Astrocyte (in vitro differentiated cells and primary cell): ENCODE data around the gene CGN. TPM values are rescaled to one million over a fixed set of nuclear protein-coding genes. Genes with fewer than 3 reads are reported as not detected.

Source experiments
- DNase-seq: peaks from one replicate; pipeline ENCODE4 v3.0.0-alpha.2; 2010; ENCODE audit warnings: low read depth
- FAIRE-seq: peaks from 2 replicates; lab custom pipeline; 2011; peaks lifted over from hg19 to GRCh38; lab: Jason Lieb, UNC
- H2AFZ ChIP-seq: 2 replicates; pipeline ENCODE4 v1.6.0; 2012; ENCODE audit warnings: low read depth, low read length, inconsistent platforms
- H3K27ac ChIP-seq: 2 replicates; pipeline ENCODE4 v1.5.1; 2011; ENCODE audit warnings: low read depth, low read length, inconsistent platforms
- H3K27me3 ChIP-seq: 2 replicates; pipeline ENCODE4 v1.6.0; 2011; ENCODE audit warnings: low read length, inconsistent platforms; ENCODE audit not compliant: insufficient read depth
- H3K36me3 ChIP-seq: 2 replicates; pipeline ENCODE4 v1.5.1; 2011; ENCODE audit warnings: low read length, inconsistent platforms; ENCODE audit not compliant: insufficient read depth
- H3K4me1 ChIP-seq: 2 replicates; pipeline ENCODE4 v1.5.1; 2011; ENCODE audit warnings: low read length, inconsistent platforms; ENCODE audit not compliant: insufficient read depth
- H3K4me2 ChIP-seq: 2 replicates; pipeline ENCODE4 v1.6.0; 2012; ENCODE audit warnings: low read length, inconsistent platforms
- H3K4me3 ChIP-seq: 2 replicates; pipeline ENCODE4 v1.5.1; 2011; ENCODE audit warnings: low read depth, mild to moderate bottlenecking, low read length, inconsistent platforms; ENCODE audit not compliant: insufficient read depth
- H3K79me2 ChIP-seq: 2 replicates; pipeline ENCODE4 v1.6.0; 2012; ENCODE audit warnings: mild to moderate bottlenecking, low read length, inconsistent platforms; ENCODE audit not compliant: insufficient read depth
- H3K9ac ChIP-seq: 2 replicates; pipeline ENCODE4 v1.6.0; 2012; ENCODE audit warnings: mild to moderate bottlenecking, low read length, inconsistent platforms
- H3K9me3 ChIP-seq: 2 replicates; pipeline ENCODE4 v1.5.1; 2012; ENCODE audit warnings: low read depth, mild to moderate bottlenecking, low read length, inconsistent platforms; ENCODE audit not compliant: insufficient read depth
- H4K20me1 ChIP-seq: 2 replicates; pipeline ENCODE4 v1.6.0; 2012; ENCODE audit warnings: low read length, inconsistent platforms; ENCODE audit not compliant: insufficient read depth
- H3K27ac Mint-ChIP-seq: one replicate; pipeline ENCODE4 v1.8.0; 2021; ENCODE audit warnings: mild to moderate bottlenecking, mixed read lengths; ENCODE audit not compliant: unreplicated experiment
- H3K27me3 Mint-ChIP-seq: one replicate; pipeline ENCODE4 v1.8.0; 2021; ENCODE audit warnings: low read depth, mixed read lengths; ENCODE audit not compliant: unreplicated experiment
- H3K36me3 Mint-ChIP-seq: one replicate; pipeline ENCODE4 v1.8.0; 2021; ENCODE audit warnings: low read depth, mixed read lengths; ENCODE audit not compliant: unreplicated experiment
- H3K4me1 Mint-ChIP-seq: one replicate; pipeline ENCODE4 v1.8.0; 2021; ENCODE audit warnings: low read depth, mixed read lengths; ENCODE audit not compliant: unreplicated experiment
- H3K4me3 Mint-ChIP-seq: one replicate; pipeline ENCODE4 v1.8.0; 2021; ENCODE audit warnings: mild to moderate bottlenecking, moderate library complexity, mixed read lengths; ENCODE audit not compliant: unreplicated experiment
- H3K9me3 Mint-ChIP-seq: one replicate; pipeline ENCODE4 v1.8.0; 2021; ENCODE audit warnings: mild to moderate bottlenecking, mixed read lengths; ENCODE audit not compliant: unreplicated experiment
- CTCF ChIP-seq: IDR thresholded peaks from 2 replicates; pipeline ENCODE4 v1.5.1; 2011; ENCODE audit warnings: low read depth, mild to moderate bottlenecking, inconsistent platforms, low read length, moderate library complexity; ENCODE audit not compliant: insufficient read depth
- EZH2 ChIP-seq: IDR thresholded peaks from 2 replicates; pipeline ENCODE4 v1.6.1; 2012; ENCODE audit warnings: mild to moderate bottlenecking, low read length, inconsistent platforms; ENCODE audit not compliant: insufficient read depth
- total RNA-seq: library from RNA; stranded (reverse); gene quantifications from 2 replicates; pipeline ENCODE4 v1.2.1, GENCODE V29; 2021

The CGN gene
- total RNA-seq, 1 donor from 2014 or later = 8.9 TPM

- H3K79me2 ChIP-seq = peaks cover 70% of the 10 kb centered on the region
- TF ChIP-seq EZH2 = no peak
- Mint-ChIP-seq H3K9me3 (no peaks in the 10 kb centered on the region), H3K27me3 (no peaks in the 10 kb centered on the region), H3K4me1 (peaks cover 66% of the 10 kb centered on the region), H3K4me3 (peak overlapping the region; percentile 80), H3K36me3 (peaks cover 26% of the 10 kb centered on the region), H3K27ac (peak overlapping the region; percentile 98)
- H3K4me2 ChIP-seq = no peak overlapping the region
- peaks cover 69% of the 10 kb centered on the region for H4K20me1 ChIP-seq
- H3K4me1 ChIP-seq = peaks cover 49% of the 10 kb centered on the region
- no peak overlapping the region for H2AFZ ChIP-seq
- H3K4me3 ChIP-seq = no peak overlapping the region
- no peaks in the 10 kb centered on the region for H3K27me3 ChIP-seq
- no peak overlapping the region for H3K9ac ChIP-seq
- no peak for FAIRE-seq
- no peaks in the 10 kb centered on the region for H3K9me3 ChIP-seq
- no peak overlapping the region for H3K27ac ChIP-seq
- H3K36me3 ChIP-seq = no peaks in the 10 kb centered on the region
- no peak for DNase-seq
Observed at GRCh38 chr1:151545542-151545941, 34.4 kb downstream of the CGN start.

- peaks cover 48% of the 10 kb centered on the region for H3K4me1 ChIP-seq
- Mint-ChIP-seq H3K4me3 (peak overlapping the region; percentile 72), H3K4me1 (peaks cover 70% of the 10 kb centered on the region), H3K9me3 (no peaks in the 10 kb centered on the region), H3K27ac (peak overlapping the region; percentile 98), H3K27me3 (no peaks in the 10 kb centered on the region), H3K36me3 (peaks cover 27% of the 10 kb centered on the region)
- TF ChIP-seq CTCF = no peak
- no peak for TF ChIP-seq EZH2
- no peak for FAIRE-seq
- no peaks in the 10 kb centered on the region for H3K9me3 ChIP-seq
- no peaks in the 10 kb centered on the region for H3K36me3 ChIP-seq
- no peaks in the 10 kb centered on the region for H3K27me3 ChIP-seq
- no peak for DNase-seq
- H4K20me1 ChIP-seq = peaks cover 68% of the 10 kb centered on the region
- peak overlapping the region; percentile 35 for H3K27ac ChIP-seq
- H2AFZ ChIP-seq = no peak overlapping the region
- peak overlapping the region; percentile 74 for H3K4me2 ChIP-seq
- peak overlapping the region; percentile 31 for H3K9ac ChIP-seq
- peaks cover 70% of the 10 kb centered on the region for H3K79me2 ChIP-seq
- no peak overlapping the region for H3K4me3 ChIP-seq
Observed at GRCh38 chr1:151546011-151546925, 35.1 kb downstream of the CGN start.

- Histone ChIP-seq H3K79me2 (peaks cover 71% of the 10 kb centered on the region), H3K9me3 (no peaks in the 10 kb centered on the region), H3K4me3 (no peak overlapping the region), H2AFZ (no peak overlapping the region), H3K27me3 (no peaks in the 10 kb centered on the region), H3K9ac (peak overlapping the region; percentile 31), H3K4me2 (peak overlapping the region; percentile 74), H3K27ac (peak overlapping the region; percentile 66), H3K4me1 (peaks cover 39% of the 10 kb centered on the region), H4K20me1 (peaks cover 65% of the 10 kb centered on the region), H3K36me3 (no peaks in the 10 kb centered on the region)
- FAIRE-seq (peak; percentile 83), DNase-seq (peak; percentile 96)
- H3K9me3 Mint-ChIP-seq = no peaks in the 10 kb centered on the region
- H3K27ac Mint-ChIP-seq = peak overlapping the region; percentile 98
- peaks cover 64% of the 10 kb centered on the region for H3K4me1 Mint-ChIP-seq
- TF ChIP-seq EZH2 (no peak), CTCF (no peak)
- peak overlapping the region; percentile 72 for H3K4me3 Mint-ChIP-seq
- peaks cover 27% of the 10 kb centered on the region for H3K36me3 Mint-ChIP-seq
- no peaks in the 10 kb centered on the region for H3K27me3 Mint-ChIP-seq
Observed at GRCh38 chr1:151547119-151547899, 36.1 kb downstream of the CGN start.
